Brain pericyte (primary cell): ENCODE results near the gene FOXF1.

ENCODE experiments used
- DNase-seq: peaks from one replicate; pipeline ENCODE4 v3.0.0-alpha.2; 2012; ENCODE audit warnings: low read depth, low spot score

Gene FOXF1

GRCh38 chr16:86510465-86511261, at the start of gene FOXF1:
FOXF1 (plus strand) TSS chr16:86510527; CDS start chr16:86510570, 43 bp downstream.
- DNase-seq = no peak

GRCh38 chr16:86461037-86461436, 49.3 kb upstream of the FOXF1 start:
- no peak for DNase-seq

DNA sequence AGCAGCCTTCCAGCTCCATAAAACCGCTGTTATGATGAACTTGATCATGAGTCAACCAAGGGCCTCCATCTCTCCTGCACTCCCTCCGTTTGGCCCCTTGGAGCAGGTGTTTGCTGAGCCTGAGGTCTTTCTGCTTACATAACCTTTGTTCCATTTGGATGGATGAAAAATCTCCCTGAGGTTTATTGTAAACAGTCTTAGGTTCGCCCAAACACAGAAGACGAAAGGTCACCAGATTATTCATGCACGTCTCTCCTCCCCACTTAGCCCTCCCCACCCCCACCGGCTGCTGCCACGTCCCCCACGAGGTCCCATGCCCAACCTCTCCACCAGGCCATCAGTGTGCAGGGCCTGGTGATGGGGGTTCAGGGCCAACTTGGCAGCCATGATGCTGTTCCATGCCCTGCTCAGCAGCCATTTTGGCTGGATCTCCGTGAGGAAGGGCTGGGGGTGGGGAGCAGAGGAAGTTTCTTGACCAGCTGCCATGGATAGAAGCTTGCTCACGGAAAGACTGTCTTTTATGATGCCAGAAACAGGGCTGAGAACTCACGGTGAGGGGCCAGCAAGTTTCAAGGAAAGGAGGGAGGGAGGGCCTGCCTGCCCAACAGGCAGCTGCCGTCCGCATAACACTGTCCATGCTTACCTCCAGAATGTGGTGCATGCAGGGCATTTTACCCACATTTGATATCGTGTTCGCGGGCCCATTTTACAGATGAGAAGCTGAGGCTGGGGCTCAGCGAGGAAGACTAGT, 47.8 kb upstream of the FOXF1 start:
- DNase-seq = no peak

GRCh38 chr16:86464044-86464443, 46.3 kb upstream of the FOXF1 start:
- DNase-seq = no peak

- DNase-seq = no peak
Measured at GRCh38 chr16:86465434-86465833, 44.9 kb upstream of the FOXF1 start.

GRCh38 chr16:86466696-86467406, 43.5 kb upstream of the FOXF1 start:
- DNase-seq = no peak

- no peak for DNase-seq
Measured at GRCh38 chr16:86467490-86467889, 42.8 kb upstream of the FOXF1 start.

GRCh38 chr16:86470964-86471363, 39.4 kb upstream of the FOXF1 start:
- no peak for DNase-seq

DNA sequence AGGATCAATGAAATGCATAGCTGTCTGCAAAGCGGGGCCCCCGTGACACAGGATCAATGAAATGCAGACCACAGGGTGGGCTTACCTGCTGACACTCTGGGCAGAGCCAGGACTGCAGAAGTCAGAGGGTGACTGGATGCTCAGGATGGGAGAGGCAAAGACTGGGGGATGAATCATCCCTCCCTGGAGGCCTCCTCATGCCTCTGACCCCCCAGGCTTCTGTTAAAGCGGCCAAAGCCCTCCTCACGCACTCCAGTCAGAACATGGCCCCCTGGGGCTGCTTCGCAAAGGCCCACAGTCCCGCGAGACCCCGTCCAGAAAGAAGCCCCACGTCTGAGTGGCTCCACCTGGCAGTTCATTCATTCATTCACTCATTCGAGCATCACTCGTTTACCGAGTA, 38.4 kb upstream of the FOXF1 start:
- DNase-seq = no peak

DNA sequence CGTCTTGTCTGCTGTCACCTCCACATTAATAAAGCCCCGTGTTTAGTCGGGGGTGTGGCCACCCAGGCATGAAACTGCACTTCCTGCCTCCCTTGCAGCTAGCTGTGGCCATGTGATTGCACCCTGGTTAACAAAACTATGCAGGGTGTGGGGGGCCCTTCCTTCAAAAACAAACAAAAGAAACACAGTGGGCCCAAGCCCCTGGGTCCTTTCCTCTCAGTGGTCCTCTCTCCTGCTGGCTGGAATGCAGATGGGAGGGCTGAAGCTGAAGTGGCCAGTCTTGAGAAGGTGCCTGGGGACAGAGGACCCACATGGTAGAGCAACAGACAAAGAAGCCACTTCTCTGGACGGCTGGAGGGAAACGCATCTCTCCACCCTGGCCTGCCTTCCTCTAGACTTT, 38.0 kb upstream of the FOXF1 start:
- DNase-seq = no peak

DNA sequence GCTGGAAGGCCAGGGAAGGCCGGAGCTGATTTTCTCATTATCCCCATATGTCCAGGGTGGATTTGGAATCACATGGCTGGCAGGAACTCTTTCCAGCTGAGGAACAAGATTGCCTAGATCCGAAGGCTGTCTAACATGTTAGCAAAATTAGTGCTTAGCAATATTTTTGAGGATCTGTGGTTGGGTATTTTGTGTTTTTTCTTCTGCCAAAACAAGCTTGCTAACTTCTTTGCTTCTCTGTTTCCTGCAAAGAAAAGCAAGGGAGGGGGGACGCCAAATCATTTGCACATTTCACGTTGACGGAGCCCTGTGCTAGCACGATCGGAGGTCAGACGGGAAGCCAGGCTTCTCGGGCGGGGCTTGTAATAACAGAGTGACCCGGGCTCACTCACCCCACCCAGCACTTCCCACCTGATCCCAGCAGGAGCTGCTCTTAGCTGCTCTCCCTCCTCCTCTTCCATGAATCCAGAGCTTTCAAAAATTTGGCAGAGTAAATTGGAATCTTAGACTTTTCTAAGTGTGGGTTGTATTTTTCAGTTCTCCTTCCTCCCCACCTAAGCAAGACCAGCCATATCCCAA, 33.3 kb upstream of the FOXF1 start:
- DNase-seq = no peak

GRCh38 chr16:86477642-86478041, 32.7 kb upstream of the FOXF1 start:
- DNase-seq = no peak

DNA sequence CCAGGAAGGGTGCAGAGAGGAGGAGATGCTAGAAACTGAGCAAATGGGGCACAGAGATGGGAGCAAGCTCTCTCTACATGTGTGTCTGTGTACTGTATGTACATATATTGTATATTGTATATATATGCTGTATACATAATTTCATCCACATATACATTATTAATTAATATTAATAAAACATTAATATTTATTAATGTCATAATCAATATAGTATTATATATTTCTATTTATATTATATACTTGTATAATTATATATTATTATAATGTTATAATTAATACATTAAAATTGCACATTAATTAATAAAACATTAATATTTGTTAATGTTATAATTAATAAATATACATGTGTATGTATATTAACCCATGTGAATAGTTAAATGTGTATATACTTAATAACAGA, 31.5 kb upstream of the FOXF1 start:
- no peak for DNase-seq

DNA sequence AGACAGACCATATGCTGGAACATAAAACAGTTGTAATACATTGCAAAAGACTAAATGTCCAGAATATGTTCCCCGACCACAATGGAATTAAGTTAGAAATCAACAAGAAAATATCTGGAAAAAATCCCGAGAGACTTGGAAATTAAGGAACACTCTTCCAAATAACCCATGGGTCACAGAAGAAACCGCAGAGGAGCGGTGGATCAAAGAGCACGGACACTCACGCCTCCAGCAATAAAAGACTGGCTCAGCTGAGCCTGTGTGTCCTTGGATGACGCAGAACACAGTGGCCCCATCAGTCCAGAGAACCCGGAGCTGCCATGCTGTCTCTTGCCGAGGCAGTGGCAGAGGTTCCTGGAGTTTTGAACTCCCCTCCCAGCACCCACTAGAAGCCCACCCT, 30.9 kb upstream of the FOXF1 start:
- DNase-seq = no peak

DNA sequence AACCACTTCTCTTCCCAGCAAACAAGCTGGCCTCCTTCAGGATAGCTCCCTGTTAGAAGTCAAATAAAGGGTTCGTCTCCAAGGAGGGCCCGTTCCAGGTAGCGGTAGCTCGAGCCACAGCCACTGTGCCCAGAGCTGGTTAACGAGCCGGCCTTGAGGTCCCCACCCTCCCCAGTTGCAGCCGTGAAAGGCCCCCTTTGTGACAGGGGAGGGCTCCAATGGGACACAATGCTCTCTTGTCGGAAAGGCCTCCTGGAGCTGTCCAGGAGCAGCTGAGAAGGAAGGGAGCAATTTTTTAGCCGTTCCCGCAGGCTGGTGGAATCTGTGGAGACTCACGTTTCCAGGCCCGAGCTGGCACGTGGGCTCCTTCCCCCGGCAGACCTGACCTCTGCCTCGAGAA, 29.9 kb upstream of the FOXF1 start:
- no peak for DNase-seq

DNA sequence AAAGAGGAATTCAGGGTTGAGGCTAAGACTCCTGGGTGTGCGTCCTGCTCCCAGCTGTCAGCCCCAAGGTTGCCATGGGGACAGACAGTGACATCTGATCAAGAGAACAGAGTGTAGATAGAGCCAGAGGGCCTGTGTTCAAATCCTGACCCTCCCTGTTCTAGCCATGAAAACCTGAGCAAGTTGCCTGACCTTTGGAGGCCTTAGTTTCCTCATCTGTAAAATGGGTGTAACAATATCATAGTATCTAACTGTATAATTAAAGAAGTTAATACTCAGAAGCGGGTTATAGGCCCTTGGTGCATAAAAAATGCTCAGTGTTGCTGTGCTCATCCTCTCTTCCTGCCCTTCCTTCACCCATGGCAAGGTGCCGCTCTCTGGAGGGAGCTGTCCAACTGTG, 28.7 kb upstream of the FOXF1 start:
- no peak for DNase-seq

GRCh38 chr16:86484240-86484639, 26.1 kb upstream of the FOXF1 start:
- no peak for DNase-seq

DNA sequence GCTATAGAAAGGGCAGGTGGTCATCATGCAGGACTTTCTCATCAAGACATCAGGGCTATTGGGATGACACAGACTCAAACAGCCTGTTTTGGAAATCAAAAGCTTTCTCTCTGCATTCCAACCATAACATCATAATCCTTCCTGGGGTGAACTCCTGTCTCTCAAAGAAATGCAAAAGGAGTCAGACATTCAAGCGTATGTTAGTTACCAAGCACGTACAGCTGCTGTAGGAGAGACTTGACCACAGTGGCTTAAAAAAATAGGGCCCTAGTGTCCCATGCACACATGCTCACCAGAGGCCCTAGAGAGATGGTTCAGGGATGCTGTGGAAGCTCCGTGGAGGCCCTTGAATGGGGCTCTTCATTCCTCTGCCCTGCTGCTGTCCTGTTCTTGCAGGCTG, 24.6 kb upstream of the FOXF1 start:
- DNase-seq = no peak

DNA sequence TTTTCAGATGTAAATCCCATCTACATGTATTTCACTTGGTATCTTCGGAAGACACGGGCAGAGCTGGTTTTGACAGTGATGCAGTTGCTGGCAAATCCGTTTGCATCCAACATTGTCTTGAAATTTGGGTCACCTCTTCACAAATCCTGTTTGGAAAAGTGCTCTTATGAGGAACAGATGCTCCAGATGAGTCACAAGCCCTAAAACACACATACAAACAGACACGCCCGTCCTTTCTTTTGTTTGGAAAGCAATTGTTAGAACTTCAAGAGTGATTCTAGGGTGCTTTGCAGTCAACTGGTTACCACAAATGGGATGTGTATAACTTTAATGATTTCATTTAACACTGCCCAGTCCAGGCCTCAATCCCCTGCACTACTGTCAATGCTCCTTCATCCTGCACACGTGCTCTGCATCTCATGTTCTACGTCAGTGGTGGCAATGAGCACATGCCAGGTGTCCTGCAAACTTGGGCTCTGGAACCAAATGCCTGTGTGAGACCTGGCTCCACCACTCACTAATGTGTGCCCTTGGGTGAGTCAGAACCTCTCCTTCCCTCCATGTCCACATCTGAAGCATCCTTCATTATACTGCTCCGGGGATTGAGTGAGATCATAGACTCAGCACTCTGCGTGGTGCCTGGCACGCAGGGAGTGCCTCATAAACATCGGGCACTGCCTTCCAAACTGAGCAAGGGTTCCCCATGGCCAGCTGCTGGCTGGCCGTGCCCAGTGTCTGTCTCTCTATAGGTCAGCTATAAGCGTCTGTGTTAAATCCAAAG, 19.3 kb upstream of the FOXF1 start:
- DNase-seq = no peak

DNA sequence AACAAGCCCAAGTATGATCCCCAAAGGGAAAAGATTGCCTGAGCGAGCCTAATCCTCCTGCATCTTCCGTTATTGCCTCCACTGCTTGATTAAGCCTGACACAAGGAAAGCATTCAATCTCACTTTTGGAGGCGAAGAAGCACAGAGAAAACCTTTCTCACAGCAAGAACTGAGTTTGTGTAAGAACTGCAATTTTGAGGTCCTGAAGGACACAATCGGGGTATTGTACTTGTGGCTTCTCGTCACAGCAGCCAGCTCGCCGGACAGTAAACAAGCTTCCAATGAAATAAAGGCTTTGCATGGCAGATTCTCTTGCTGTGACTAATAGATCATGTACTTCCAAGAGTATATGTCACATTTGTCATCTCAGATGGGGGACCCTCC, 18.7 kb upstream of the FOXF1 start:
- DNase-seq = no peak

- DNase-seq = no peak
Measured at GRCh38 chr16:86492267-86492960, 17.9 kb upstream of the FOXF1 start.
